GM10847 (cell line): ENCODE results near the gene GATM.

Source experiments
- POLR2A ChIP-seq: IDR thresholded peaks from 2 replicates; pipeline ENCODE4 v1.6.1; 2011; ENCODE audit not compliant: insufficient read length; ENCODE audit errors: extremely low read depth

GATM gene

DNA sequence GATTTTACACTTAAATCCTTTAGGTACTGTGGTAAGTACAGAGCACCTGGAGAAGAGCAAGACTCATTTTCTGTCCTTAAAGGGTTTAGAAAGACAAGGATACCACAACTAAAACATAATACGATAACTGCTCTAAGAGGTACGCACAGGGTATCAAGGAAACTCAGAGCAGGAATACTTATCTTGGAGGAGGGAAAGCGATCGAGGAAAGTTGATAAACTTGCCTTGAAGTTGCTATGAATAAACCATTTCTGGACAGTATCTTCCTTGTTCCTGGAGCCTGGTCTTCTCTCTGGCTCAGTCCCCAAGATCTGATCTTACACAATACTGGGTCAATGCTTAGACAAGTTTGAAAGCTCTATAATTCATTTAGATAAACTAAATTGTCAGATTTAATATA, 17.6 kb upstream of the GATM start:
- no peak for TF ChIP-seq POLR2A

DNA sequence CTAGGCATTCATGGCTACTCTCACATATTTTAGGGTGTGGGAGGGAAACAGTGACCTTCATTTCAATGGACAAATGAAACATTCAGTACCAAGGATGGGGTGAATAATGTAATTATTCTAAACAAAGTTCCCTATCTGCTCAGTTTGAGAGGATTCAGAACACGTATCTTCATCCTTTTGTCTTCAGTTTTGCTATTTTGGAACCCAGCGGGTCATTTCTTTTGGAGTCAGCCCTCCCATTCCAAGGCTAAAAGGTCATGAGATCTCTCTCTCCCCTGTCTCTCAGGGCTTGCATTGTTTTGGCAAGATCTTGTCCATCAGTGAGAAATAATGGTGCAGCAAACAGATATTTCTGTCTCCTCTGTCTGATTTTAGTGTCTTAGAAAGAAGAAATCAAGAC, 16.3 kb upstream of the GATM start:
- TF ChIP-seq POLR2A = no peak

DNA sequence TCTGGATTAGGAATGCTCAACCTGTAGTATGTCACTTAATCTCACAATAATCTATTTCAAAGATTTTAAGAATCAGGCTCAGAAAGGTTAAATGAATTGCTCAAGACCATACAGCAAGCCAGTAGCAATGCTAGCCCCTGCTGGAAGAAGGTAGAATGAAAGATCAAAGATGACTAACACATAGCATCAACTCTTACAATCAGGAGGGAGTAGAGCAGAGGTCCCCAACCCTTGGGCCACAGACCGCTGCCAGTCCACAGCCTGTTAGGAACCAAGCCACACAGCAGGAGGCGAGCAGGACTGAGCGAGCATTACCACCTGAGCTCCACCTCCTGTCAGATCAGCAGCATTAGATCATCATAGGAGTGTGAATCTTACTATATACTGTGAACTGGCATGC, 15.5 kb upstream of the GATM start:
- TF ChIP-seq POLR2A = no peak

DNA sequence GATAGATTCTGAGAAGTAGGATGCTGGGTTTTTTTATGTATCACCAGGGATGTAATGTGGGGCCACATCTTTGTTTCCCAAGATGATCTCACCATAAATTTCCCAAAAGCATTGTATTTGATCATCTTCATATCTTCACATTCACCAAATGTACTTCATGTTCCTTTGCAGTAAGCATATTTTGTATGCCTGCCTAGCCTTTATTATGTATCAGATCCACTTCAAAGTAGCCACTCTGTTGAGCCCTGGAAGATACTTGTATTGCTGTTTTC, 14.2 kb upstream of the GATM start:
- no peak for TF ChIP-seq POLR2A

DNA sequence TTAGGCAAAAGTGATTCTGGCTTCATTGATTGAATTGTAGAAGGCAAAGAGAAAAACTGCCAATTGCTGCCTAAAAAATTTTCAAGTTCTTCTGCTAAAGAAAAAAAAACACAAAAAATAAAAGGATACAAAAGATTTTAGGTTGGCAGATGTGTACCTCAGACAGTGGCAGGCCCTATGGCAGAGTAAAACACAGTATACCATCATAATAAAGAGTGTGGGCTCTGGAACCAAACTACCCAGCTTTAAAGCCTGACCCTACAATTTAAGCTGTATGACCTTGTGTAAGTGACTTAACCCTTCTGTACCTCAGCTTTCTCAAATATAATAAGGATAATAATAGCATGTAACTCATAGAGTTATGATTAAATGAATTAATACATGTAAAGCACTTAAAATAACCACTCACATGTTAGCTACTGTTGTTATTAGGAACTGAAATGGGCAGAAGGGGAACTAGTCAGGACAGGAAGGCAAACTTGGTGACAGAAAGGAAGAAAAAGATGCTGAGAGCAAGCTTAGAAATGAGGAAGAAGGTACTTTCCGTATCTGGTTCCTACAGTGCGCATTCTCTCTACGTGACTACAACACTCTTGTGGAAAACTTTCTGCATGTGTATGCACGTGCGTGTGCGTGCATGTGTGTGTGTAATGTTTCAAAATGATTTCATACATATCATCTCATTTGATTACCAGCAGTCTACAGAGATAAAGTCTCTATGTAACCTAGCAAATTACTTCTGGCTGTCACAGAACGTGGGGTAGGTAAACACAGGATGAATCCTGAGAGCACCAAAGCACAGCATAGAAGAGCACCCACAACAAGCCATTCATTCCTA, 13.6 kb upstream of the GATM start:
- TF ChIP-seq POLR2A = no peak

DNA sequence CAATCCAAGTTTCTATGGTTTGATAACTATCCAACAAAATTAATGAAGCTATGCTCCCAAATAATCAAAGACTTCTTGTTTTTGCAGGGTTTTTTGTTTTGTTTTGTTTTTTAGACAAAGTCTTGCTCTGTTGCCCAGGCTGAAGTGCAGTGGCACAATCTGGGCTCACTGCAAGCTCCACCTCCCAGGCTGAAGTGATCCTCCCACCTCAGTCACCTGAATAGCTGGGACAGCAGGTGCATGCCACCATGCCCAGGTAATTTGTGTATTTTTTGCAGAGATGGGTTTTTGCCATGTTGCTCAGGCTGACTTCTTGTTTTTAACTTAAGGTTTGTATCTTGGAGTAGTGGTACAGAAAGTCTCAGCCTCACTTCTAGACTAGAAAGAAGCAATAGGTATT, 11.0 kb upstream of the GATM start:
- TF ChIP-seq POLR2A = no peak

DNA sequence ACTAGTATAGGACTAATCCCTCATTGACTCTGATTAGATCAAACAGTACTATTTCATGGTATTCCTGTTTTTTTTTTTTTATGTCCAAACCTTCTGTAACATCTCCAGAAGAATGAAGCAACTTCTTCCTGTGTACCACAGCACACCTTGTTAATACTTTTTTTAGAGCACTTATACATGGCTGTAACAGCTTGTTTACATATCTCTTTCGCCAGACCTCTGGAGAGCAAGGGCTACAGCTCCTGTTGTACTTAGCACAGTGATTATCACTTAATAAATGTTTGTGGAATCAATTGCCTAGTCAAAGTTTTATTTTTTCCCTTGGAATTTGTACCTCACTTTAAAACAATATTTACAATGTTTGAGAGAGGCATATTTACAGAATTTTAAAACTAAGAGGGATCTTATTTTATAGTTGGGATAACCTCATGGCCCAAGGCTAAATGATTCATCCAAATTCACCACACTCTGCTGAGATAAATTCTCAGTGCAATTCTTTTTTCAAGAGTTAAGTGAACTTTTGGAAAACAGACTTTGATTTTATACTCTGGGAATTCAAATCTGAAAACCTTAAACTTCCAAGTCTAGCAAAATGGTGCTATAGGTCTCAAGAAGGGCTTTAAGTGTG, 9.2 kb upstream of the GATM start:
- TF ChIP-seq POLR2A = no peak

DNA sequence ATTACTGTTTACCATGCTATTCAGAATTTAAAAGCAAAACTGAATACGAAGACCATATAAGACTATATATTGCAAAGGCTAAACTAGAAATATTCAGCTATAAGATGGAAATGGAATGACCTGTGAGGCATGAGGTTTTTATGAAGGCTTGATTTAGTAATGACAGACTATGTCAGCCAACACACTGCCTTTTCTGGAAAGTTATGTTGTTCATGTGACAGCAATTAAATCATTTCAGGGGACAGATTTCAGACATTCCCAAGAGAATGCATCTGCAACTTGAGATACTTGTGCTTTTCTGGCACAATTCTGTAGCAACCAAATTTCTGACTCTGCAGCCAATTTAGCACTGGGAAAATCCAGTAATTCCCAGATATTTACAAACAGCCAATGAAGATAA, 8.6 kb upstream of the GATM start:
- TF ChIP-seq POLR2A = no peak

DNA sequence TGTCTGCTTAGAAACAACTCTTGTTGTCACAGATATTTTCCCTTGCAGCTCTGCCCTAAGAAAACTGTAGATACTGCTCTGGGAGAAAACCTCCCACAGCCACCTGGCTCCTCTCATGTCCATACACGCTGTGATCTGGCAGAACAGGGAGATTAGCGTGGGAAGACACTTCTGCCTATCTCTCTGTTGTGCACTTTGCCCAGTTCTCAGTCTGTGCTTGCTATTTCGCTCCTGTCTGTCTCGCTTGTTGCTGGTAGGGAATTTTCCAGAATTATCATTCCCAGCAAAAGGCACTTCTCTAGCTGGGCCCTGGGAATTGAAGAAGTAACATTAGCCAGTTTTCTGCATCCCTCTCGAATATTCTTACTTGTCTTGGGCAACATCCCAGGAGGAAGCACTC, 8.1 kb upstream of the GATM start:
- no peak for TF ChIP-seq POLR2A

DNA sequence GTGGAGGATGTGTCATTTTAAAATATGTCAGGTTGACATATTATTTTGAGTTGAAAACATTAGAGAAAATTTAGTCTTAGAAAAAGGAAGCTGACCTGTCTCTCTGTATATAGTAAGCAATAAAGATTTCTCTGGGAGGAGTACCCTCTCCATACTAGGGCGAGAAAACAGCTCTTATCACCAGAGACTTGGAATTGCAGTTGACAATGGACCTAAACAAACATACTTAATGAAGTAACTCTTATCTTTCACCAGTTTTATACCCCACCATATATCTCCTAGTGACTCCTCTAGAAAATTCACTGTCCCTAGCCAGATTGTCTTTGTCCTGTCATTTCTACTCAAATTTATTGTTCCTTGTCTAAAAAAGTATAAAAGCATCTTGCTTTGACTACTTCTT, 7.2 kb upstream of the GATM start:
- no peak for TF ChIP-seq POLR2A

DNA sequence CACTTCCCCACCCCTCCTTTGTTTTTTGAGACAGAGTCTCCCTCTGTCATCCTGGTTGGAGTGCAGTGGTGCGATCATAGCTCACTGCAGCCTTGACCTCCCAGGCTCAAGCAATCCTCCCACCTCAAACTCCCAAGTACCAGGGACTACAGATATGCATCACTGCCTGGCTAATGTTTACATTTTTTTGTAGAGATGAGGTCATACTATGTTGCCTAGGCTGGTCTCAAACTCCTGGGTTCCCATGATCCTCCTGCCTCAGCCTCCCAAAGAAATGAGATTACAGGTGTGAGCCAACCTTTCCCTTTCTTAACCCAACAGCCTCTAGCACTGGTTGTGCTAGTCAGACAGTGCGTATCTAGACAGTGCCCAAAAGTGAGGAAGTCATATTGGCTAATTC, 6.4 kb upstream of the GATM start:
- TF ChIP-seq POLR2A = no peak

DNA sequence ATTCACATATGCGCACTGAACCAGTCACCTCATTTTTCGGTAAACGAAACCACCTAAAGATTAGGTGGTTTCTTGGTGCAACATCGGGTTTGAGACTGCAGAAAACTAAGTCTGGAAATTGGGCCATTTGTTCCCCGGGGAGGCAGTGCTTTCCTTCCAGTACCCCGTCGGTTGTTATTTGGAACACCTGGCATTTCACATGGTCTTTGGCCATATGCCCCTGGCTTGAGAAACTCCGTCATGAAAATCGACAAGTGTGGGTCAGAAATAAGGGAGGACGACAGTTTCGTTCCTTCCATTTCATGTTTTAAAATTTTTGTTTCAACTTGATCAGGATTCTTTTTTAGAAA, 544 bp upstream of the GATM start:
- TF ChIP-seq POLR2A = no peak

DNA sequence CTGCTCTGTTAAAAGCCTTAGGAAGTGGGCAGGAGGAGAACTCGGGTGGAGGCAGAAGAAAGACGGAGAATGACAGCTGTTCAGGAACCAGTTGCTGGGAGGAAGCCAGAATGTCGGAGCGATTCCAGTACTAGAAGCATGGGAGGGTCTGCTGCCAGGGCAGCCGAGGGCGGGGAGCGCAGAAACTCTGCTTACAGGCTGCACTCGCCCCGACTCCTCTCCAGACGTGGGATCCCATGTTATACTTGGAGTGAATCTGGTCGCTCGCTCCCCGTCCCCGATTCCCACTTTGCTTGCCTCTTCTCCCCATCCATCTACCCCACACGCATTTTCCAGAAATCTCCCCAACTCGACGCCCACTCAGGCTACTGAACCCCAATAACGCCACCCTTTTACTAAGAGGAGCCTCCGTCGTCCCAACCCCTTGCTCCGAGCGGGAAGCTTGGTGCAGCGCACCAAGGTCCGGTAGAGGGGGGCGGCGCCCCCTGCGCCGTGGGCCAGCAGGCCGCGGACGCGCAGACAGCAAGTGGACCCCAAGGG, 665 bp downstream of the GATM start:
- no peak for TF ChIP-seq POLR2A

DNA sequence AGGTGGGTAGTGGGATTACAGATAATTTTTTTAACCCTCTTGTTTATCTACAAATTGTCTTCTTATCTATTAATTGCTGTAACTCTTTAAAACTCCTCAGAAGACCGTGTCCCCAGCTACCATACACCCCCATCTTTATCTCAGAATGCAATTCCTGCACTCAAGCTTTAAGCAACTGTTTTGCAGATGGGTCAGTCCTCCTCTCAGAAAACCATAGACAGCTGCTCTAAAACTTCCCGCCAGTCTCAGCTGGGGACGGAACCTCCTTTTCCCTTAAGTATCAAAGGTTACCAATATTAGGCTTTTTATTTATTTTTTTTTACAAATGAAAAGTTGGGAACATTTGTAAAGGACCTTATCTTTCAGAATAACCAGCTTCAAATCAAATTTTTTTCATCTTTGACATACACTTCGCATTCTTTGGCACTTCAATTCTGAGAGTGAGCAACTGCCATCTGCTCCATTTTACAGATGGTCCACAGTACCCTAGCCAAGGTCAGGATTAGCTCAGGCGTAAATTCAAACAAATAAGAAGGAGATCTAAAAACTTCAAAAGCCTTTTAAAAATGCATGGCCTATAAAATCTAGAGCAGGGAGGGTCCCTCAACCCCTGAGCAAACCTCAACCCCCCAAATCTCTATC, 1.3 kb downstream of the GATM start:
- TF ChIP-seq POLR2A = no peak

DNA sequence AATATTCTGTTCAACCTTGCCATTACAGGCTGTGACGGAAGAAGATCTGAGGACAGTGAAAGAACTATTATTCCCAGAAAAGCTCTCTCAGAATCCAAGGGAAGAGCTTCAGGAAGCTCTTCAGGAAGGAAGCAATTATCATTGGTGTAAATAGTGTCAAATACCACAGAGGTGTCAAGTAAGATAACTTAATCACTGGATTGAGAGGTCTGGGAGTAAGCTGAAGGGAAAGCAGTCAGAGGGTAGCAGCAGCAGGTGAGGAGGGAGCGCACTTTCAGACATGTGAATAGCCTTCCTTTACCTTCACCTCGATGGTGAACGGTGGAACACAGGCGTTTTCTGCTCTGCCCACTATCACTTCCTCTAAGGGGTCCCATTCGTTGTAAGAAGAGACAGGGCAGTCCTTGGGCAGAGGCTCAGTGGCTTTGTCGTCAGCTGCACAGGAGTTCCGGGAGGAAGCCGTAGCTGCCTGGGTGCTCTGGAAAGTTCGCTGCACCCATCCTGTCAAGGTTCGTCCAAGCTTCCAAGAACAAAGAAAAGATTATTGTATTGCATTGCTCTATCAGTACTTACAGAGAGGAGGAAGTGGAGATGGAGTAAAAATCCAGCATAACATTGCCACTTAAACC, 1.9 kb downstream of the GATM start:
- no peak for TF ChIP-seq POLR2A

DNA sequence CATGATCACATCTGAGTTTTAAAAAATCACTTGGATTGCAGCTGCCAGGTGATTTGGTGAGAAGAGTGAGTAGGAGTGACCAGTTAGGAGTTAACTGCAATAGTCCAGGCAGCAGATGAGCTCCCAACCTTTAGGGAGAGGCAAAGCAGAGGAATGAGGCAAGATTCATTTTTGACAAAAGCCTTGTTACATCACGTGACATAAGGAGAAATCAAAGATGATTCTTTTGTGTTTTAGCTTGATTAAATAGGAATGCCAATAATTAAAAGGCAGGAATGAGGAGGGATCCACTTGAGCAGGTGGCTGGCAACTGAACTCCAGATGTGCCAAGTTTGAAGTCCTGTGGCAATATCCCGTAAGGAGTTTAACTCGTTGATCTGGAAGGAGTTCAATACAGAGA, 2.5 kb downstream of the GATM start:
- no peak for TF ChIP-seq POLR2A
